Limb (tissue), 2 donors: ENCODE data around the gene ATL2.
"Not testable (repeated sequence)": the region's sequence is repeated elsewhere in the genome, so short reads cannot be mapped to it uniquely, and the experiment has no call there.

Source experiments
- DNase-seq, 2 donors: peaks; one replicate each; pipeline ENCODE4 v3.0.0-alpha.2; 2016; ENCODE audit errors: extremely low spot score in 2 of 2

The ATL2 gene

DNA sequence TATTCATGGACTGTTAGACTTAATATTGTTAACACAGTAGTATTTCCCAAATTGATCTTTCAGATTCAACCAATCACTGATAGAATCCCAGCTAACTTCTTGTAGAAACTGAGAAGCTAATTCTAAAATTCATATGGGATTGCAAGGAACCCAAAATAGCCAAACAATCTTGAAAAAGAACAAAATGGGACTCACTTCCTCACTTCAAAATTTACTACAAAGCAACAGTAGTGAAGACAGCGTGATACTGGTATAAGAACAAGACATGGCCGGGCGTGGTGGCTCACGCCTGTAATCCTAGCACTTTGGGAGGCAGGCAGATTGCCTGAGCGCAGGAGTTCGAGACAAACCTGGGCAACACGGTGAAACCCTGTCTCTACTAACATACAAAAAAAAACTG lies 46.3 kb downstream of the ATL2 start:
- DNase-seq, result no peak

DNA sequence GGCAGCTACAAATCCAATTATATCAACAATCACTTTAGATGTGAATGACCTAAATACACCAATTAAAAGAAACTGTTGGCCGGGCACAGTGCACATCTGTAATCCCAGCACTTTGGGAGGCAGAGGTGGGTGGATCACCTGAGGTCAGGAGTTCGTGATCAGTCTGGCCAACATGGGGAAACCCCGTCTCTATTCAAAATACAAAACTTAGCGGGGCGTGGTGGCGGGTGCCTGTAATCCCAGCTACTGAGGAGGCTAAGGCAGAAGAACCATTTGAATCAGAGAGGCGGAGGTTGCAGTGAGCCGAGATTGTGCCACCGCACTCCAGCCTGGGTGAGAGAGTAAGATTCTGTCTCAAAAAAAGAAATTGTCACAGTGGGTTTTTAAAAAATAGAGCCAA lies 49.5 kb downstream of the ATL2 start:
- DNase-seq, result no peak

DNA sequence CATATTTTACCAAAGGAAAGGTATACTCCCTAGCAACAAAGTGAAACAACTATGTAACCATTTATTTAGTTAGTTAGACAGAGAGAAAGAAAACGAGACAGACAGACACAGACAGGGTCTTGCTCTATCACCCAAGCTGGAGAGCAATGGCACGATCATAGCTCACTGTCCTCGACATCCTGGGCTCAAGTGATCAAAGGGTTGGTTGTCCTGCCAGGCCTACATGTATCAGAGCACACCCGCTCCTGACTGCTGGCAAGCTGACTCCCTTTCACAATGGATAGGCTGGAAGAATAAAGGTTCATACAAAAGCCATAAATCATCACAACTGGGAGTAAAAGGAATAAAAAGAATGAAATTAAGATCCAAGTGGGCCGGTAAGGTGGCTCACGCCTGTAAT lies 53.5 kb downstream of the ATL2 start:
- no peak for DNase-seq

DNA sequence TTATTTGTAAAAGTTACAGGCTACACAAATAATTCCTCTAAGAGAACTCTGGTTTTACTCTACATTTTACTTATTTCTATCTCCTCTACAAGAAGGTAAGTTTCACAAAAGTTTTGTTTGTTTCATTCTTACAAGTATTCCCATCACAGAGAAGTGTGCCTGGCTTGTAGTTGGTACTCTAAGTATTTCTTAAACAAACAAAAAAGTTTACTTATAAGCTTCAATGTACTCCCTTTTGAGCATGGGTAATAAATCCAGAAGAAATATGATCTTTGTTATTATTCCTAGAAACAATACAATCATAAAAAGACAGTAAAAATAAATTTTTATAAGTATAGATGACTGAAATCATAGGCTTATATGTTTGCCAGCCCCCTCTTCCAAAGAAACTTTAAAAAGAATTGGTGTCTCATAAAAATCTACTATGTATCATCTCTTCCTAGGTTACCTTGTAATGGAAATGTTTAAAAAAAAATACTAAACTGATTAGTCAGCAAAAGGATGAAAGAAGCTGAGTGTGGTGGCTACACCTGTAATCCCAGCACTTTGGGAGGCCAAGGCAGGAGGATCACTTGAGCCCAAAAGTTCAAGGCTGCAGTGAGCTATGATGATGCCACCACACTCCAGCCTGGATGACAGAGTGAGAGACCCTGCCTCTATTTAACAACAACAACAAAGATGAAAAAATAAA lies 54.7 kb downstream of the ATL2 start:
- no peak for DNase-seq

DNA sequence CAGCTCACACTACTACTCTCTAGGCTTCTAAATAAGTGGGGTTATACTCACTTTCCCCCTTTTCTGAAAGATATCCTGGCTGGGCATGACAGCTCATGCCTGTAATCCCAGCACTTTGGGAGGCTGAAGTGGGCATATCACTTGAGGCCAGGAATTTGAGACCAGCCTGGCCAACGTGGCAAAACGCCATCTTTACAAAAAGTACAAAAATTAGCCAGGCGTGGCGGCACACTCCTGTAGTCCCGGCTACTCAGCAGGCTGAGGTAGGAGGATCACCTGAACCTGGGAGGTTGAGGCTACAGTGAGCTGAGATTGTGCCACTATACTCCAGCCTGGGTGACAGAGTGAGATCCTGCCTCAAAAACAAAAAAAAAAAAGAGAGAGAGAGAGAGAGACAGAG lies 57.8 kb downstream of the ATL2 start:
- DNase-seq, result not testable (repeated sequence)

DNA sequence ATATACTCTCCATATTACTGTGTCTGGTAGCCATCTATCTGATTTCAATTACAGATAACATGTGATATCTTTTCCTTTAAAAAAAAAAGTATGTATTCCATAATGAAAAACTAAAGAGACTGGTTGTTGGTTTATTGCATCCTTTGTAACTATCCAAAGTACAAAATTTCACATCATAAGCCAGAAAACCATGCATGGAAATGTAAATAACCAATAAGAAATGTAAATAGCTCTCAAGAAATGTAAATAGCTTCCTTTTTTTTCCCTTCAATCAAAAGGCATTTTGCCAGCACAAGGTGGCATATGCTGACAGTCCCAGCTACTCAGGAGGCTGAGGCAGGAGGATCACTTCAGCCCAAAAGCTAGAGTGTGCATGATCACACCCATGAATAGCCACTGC lies 59.3 kb downstream of the ATL2 start:
- no peak for DNase-seq

DNA sequence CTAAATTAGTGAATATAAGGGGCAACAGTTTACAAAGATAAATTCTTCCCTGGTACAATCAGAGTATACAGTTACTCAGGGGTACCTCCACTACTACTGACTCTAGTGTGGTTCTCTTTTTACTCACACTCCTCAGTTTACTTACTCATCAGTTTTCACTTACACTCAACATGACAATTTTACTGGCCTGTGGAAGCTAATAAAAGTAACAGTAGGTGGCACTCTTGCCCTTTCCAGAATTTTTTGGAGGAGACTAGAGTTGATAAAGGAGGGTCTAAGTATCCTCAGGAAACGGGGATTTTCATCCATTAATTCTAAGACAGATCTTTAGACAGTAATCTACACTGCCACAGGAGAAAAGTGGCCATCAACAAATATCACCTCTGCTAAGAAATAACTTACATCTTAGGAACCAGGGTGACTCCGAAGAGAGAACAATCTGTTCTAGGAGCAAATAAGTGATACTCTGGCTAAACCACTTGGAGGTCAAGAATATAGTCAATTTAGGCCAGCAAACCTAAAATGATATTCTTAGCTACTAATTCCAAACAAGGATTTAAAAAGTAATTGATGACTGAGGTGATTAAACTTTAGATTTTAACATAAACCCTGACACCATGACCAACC lies 61.3 kb downstream of the ATL2 start:
- peak in 1 of 2 donors; percentile 52 for DNase-seq

DNA sequence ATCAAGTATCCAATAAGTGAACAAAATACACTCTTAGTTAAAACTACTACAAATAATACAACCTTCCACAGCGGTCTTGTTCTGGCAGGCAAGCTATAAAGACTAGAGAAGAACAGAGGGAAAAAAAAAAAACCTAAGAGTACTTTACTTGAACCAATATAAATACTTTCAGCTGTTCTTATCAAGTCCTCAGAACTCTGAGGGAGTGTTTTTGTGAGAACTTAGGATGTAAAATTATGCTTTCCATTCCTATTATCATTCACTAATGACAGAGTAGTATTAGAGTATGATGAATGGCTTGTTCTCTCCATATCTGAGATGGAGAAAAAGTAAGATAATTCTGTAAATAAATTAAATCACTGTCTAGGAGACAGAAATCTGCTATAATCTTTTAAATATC lies 68.3 kb downstream of the ATL2 start:
- DNase-seq, result no peak

DNA sequence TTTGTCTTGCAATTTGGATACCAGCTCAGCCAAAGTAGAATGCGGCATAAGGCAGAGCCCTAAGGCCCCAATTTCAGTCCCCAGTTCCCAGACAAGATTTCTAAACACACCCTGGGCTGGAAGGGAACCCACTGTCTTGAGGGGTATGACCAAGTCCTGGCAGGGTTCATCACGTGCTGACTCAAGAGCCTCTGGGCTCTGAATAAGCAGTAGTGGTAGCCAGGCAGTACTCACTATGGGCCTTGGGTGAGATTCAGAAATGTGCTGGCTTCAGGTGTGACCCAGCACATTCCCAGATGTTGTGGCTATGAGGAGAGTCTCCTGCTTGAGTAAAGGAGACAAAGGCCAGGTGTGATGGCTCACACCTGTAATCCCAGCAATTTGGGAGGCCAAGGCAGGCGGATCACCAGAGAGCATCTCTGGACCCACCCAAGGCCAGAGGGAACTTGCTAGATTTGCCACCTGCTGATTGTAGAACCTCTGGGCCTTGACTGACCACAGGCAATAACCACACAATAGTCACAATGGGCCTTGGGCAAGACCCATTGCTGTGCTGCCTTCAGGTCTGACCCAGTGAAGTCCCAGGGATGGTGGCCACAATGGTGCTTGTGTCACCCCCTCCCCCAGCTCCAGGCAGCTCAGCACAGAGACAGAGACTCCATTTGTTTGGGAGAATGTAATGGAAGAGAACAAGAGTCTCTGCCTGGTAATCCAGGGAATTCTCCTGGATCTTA lies 74.9 kb downstream of the ATL2 start:
- DNase-seq, result no peak

DNA sequence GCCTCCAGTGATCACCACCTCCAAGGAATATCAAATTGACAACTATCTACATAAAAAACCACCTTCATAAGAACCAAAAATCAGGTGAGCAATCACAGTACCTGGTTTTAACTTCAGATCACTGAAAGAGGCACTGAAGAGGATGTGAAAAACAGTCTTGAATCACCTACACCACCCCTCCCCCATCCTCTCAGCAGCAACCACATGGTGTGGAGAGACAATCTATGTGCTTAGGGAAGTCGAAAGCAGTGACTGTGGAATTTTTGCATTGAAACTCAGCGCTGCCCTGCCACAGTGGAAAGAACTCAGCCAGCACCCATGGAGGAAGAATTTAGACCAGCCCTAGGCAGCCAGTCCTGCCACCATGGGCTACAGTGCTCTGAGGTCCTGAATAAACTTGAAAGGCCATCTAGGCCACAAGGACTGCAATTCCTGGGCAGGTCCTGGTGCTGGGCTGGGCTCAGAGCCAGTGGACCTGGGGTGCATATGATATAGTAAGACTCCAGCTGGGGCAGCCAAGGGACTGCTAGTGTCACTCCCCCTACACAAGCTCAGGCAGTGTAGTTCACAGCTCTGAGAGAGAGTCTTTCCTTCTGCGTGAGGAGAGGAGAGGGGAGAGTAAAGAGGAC lies 75.6 kb downstream of the ATL2 start:
- DNase-seq, result no peak

DNA sequence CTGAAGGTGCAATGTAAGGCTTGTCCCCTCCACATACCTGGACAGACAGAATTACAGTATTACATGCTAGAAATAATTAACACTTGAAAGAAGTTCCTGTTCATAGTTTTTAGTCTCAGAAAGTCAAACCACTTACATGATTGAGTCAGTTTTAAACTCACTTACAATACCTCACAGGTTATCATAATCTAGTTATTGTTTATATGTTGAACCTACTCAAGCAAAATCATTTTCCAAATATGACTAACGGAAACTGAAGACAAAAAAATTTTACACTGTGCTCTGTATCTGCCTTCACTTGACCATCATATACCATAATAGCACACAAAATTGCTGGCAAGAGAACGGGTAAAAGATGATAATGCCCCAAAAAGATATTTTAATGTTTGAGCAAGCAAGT lies 78.5 kb downstream of the ATL2 start:
- no peak for DNase-seq

DNA sequence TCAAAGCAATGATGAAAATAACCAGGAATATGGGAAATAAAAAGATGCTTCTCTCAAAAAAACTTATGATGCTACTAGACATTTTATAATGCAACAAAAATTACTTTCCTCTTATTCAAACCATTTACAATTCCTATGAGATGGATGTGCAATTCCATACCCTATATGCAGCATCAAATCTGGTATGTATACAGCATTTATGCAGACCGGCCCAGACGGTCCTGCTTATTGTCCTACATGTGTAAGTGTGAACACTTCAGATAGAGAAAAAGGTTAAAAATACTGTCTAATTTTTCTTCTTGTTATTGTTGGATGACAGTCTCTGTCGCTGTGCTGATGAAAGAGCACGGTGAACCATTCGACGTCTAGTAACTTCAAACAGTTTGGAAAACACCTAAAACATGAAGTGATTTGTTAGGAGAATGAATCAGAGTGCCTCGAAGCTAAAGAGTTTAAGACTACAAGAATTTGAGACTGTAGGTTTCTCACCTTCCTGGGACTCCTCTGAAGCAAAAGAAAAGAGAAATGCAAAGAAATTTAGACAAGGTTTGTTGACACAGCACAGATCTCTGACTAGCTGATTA lies 80.8 kb downstream of the ATL2 start:
- DNase-seq, result no peak

DNA sequence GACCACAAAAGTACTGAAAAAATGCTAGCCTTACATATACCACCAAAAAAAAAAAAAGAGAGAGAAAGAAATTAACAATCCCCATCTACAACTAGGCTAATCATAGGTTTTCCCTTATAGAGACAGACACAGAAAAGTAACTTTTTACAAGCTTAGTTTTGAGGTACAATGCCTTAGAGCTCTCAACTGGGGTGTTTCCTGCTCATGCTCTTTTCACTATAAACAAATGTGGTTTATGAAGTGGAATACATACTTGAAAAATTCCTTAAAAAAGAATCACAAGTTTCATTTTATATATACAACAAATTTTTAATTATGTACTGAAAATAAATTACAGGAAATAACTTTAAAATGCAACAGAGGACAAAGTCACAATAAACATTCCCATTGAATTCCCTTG lies 82.5 kb downstream of the ATL2 start:
- no peak for DNase-seq

DNA sequence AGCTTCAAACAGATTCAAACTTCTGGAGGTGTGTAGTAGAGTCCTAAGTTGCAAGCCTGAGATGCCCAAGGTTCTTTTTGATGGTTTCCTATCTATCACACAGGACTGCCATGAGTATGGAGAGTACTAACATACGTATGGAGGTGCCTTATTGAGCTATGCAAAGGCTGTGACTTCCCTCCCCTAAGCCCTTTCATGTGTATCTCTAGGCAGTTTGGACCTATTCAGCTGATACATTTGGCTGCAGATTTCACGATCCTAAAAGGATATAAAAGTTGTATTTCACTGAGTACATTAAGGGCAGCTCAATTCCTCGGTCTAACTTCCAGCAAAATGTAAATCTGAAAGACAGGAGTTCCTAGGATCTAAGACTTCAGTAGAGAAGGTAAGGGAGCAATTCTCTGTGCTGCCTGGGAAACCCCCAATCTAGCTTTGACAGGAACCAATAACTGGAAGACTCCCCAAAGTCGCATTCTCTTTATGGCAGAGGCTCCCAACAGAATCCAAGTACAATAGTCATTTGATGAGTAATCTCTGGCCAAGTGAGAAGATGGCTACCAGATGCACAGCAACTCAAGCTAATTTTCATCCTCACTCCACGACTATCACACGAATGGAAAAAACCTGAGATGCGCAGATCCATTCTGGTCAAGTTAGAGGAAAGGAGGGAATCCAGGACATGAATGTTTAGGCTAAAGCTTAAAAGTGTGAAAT lies 83.8 kb downstream of the ATL2 start:
- DNase-seq, result no peak

DNA sequence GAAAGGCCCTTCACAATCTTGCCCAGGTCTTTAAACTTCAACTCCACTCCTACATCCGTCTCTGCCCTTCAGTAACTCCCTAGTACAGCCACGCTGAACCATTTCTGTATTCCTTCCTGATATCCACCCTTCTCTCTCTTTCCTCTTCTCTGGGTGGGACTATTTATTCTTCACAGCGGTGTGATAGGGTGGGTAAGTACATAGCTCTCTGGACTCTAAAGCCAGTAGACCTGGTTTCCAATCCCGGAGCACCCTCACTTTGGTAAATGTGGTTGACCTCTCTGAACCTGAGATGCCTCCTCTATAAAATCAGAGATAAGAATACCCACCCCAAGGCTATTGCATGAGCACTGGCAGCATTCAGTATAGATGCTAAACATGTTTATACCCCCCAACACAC lies 86.7 kb downstream of the ATL2 start:
- no peak for DNase-seq

DNA sequence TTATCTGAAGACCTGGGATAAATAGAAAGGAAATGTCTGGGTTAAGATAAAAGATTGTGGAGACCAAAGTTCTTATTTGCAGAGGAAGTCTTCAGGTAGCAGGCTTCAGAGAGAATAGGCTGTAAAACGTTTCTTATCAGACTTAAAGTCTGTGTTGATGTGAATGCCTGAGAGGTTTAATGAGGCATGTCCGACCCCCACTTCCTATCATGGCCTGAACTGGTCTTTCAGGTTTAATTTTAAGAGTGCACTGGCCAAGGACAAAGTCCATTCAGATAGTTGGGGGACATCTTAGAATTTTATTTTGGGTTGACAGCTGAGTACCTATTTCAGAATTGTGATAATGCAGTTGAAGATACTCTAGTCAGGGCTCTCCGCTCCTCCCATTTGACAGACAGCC lies 92.1 kb downstream of the ATL2 start:
- DNase-seq, result no peak

DNA sequence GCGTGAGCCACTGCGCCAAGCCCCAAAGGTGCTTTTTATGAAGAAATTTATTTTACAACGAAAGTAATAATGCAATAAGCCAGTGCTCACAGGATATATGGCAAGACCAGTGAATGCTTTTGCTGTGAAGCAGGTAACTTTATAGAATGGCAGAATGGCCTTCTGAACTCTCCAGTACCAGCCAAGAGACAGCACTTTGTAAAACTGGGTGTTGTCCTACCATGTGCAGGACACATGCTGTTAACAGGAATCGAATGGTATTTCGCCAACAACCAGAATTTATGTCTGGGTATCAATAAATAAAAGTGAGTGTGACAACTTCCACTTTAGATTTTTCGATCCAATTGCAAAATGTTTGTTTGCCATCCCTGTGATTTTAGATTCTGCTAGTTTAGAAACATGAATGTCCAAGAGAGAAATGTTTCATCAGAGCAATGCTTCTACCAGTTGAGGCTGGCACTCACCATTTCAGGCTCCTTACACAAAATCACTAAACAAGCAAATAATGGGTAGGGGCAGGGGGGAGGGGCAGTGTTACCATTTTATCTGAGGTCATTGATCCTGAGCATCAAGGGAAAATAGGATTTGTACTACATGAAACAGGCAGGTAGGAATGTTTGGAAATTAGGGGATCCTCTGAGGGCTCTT lies 95.9 kb downstream of the ATL2 start:
- DNase-seq, result no peak

DNA sequence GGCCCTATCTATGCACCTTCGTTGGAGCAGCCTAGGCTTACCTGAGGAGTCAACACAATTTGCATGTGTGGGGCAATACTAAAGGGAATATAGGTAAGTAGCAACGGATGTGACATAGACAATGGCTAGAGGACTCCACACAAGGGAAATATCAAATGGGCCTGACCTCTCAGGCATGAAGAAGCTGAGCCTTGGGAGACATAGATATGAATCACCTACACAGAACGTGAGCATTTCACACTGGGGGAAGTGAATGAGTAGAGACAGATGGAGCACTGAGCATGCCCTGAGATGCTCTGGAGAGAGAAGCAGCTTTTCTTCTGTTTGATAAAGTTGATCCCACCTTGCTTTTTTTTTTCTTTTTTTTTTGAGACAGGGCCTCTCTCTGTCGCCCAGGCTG lies 97.9 kb downstream of the ATL2 start:
- no peak for DNase-seq

DNA sequence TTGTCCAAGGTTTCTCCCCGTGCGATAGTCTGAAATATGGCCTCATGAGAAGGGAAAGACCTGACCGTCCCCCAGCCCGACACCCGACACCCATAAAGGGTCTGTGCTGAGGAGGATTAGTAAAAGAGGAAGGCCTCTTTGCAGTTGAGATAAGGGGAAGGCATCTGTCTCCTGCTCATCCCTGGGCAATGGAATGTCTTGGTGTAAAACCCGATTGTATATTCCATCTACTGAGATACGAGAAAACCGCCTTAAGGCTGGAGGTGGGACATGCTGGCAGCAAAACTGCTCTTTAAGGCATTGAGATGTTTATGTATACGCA lies 99.0 kb downstream of the ATL2 start:
- DNase-seq, result not testable (repeated sequence)

DNA sequence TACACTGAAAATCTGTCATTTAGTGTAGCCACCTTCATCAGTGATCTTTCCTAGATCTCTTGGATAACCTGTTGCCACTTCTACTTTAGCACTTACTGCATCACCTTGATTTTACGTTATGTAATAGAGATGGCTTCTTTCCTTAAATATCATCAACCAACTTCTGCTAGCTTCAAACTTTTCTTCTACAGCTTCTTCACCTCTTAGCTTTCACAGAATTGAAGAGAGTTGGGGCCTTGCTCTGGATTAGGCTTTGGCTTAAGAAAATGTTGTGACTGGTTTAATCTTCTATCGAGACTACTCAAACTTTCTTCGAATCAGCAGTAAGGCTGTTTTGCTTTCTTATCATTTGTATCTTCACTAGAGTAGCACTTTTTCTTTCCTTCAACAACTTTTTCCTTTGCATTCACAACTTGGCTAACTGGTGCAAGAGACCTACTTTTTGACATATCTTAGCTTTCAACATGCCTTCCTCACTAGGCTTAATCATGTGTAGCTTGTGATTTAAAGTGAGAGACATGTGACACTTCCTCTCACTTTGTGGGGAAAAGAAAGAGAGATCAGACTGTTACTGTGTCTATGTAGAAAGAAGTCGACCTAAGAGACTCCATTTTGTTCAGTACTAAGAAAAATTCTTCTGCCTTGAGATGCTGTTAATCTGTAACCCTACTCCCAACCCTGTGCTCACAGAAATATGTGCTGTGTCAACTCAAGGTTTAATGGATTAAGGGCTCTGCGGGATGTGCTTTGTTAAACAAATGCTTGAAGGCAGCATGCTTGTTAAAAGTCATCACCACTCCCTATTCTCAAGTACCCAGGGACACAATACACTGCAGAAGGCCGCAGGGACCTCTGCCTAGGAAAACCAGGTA lies 99.6 kb downstream of the ATL2 start:
- DNase-seq, result no peak
